Ovary (tissue), 3 donors: Measurements from ENCODE around the gene SFTA2.

Source experiments
- CTCF ChIP-seq, 3 donors: fragments of 450-650 bp in 2 of 3; fragments of 200-600 bp in 1 of 3; IDR thresholded peaks; one replicate each; pipeline versions ENCODE4 v1.5.1 to v1.8.0; 2016 to 2022; ENCODE audit warnings: antibody characterized with exemption in 3 of 3, mild to moderate bottlenecking in 1 of 3
- EP300 ChIP-seq: sonication (generic); formaldehyde crosslinking; IDR thresholded peaks from one replicate; pipeline ENCODE4 v1.6.1; 2017; ENCODE audit warnings: antibody characterized with exemption
- POLR2A ChIP-seq: fragments of 450-650 bp; IDR thresholded peaks from one replicate; pipeline ENCODE4 v1.6.1; 2017; ENCODE audit warnings: antibody characterized with exemption, mild to moderate bottlenecking, moderate library complexity
- donor health status: DM: no; HTN: no; CAD: no.

- no peak for TF ChIP-seq CTCF (IDR thresholded peaks at IDR 0.05)
- no peak for TF ChIP-seq POLR2A
- no peak for TF ChIP-seq EP300
These were observed 34.2 kb upstream of the SFTA2 start for GRCh38 chr6:30966154-30966553.
